GM18951 (cell line): ENCODE data around the gene GNG13.

Source experiments
- POLR2A ChIP-seq: IDR thresholded peaks from 4 replicates; pipeline ENCODE4 v1.6.1; 2011; ENCODE audit warnings: mild to moderate bottlenecking; ENCODE audit not compliant: insufficient read length, insufficient read depth; ENCODE audit errors: extremely low read depth
- in situ Hi-C: fragments of 300-500 bp; cut with MboI; formaldehyde crosslinking; loops from one replicate; pipeline ENCODE4 v1.12.0; 2022; ENCODE audit warnings: low sequenced_read_pairs, mixed read lengths, inconsistent platforms; ENCODE audit not compliant: unreplicated experiment

Gene GNG13

DNA sequence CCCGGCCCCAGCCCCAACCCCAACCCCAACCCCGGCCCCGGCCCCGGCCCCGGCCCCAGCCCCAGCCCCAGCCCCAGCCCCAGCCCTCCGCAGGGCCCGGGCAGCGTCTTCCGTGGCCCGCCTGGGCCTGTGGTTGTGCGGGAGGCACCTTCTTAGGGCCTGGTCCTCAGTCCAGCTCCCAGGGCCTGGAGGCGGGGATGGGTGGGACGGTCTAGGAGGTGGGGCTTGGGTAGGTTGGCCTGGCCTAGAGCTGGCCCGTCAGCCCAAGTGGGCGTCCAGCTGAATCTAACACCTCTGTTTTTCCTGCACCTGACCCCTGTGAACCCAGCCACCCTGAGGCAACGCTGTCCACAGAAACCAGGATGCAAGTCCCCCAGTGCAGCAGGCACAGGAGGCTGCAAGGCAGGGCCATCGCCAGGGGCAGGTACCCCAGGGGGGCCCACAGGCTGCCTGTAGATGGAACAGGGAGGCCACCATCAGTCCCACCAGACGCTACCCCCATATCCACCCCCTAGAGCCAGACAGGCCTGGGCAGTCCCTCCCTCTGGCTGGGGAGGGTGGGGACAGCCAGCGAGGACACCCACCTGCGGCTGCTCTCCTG, 31.2 kb downstream of the GNG13 start:
- in situ Hi-C loops, result no loop called here
- TF ChIP-seq POLR2A, result no peak

DNA sequence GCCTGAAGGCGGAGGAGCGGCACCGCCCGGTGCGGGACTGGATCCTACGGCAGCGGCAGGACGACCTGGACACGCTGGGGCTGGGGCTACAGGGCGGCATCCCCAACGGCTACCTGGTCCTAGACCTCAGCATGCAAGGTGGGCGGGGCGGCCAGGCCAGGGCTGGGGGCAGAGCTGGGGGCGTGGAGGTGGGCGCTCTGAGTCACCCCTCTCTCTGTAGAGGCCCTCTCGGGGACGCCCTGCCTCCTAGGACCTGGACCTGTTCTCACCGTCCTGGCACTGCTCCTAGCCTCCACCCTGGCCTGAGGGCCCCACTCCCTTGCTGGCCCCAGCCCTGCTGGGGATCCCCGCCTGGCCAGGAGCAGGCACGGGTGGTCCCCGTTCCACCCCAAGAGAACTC, 32.1 kb downstream of the GNG13 start:
- in situ Hi-C loops, result no loop called here
- TF ChIP-seq POLR2A, result no peak

DNA sequence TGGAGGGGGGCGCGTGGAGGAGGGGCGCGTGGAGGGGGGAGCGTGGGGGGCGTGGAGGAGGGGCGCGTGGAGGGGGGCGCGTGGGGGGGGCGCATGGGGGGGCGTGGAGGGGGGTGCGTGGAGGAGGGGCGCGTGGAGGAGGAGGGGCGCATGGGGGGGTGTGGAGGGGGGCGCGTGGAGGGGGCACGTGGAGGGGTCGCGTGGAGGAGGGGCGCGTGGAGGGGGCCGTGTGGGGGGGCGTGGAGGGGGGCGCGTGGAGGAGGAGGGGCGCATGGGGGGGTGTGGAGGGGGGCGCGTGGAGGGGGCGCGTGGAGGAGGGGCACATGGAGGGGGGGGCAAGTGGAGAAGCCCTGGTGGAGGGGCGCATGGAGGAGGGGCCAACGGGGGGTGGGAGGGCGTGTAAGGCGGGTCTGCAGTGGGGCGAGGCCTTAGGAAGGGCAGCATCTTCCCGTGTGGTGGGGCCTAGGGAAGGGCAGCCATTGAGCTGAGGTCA, 32.7 kb downstream of the GNG13 start:
- TF ChIP-seq POLR2A, result no peak
- in situ Hi-C loops, result no loop called here

DNA sequence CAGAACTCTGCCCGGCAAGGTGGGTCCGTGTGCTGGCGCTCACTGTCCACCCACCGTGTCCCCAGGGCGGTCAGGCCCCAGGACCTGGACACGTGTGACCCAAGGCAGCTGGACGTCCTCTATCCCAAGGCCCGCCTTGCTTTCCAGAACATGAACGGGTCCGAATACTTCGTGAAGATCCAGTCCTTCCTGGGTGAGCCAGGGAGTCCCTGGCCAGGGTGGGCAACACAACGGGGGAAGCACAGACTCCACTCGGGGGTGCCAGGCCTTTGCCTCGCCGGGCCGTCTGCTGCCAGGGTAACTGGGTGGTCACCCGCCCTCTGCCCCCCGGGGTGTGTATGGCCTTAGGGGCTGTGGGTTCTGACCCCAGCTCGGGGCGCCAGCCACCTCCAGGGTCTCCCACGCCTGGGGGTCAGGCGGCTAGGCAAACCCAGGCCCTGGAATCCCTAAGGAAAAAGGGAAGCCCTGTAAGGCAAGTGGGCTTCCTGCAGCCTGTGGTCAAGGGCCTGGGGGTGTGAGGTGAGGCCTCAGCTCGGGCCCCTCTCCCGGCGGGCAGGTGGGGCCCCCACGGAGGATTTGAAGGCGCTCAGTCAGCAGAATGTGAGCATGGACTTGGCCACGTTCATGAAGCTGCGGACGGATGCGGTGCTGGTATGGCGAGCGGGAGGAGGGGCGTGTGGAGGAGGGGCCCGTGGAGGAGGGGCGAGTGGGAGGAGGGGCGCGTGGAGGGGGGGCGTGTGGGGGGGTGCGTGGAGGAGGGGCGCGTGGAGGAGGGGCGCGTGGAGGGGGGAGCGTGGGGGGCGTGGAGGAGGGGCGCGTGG, 33.5 kb downstream of the GNG13 start:
- in situ Hi-C loops, result no loop called here
- TF ChIP-seq POLR2A, result no peak

DNA sequence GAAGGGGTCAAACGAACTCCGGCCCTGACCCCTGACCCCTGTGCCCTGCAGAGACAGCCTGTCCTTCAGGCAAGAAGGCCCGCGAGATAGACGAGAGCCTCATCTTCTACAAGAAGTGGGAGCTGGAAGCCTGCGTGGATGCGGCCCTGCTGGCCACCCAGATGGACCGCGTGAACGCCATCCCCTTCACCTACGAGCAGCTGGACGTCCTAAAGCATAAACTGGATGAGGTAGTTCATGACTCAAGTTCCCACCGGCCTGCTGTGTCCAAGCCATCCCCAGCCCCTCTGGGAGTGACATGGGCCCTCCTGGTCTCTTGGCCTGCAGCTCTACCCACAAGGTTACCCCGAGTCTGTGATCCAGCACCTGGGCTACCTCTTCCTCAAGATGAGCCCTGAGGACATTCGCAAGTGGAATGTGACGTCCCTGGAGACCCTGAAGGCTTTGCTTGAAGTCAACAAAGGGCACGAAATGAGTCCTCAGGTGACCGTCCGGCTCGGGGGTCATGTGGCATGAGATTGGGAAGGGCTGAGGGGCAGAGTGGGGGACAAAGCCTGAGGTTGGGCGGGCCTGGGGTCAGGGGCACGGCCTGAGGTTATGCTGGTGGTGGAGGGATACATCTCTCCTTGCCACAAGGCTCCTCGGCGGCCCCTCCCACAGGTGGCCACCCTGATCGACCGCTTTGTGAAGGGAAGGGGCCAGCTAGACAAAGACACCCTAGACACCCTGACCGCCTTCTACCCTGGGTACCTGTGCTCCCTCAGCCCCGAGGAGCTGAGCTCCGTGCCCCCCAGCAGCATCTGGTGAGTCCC, 34.3 kb downstream of the GNG13 start:
- in situ Hi-C loops, result no loop called here

DNA sequence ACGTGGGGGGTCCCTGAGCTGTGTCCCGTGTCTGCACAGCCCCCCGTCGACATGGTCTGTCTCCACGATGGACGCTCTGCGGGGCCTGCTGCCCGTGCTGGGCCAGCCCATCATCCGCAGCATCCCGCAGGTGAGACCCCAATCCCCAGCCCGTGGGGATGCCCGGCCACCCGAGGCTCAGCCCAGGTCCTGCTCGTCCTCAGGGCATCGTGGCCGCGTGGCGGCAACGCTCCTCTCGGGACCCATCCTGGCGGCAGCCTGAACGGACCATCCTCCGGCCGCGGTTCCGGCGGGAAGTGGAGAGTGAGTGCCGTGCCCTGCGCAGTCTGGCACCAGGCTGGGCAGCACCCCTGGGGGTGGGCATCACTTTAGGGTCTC, 35.1 kb downstream of the GNG13 start:
- in situ Hi-C loops, result no loop called here

More for the DNA sequence above, 34.3 kb downstream of the GNG13 start:
- no peak for TF ChIP-seq POLR2A

DNA sequence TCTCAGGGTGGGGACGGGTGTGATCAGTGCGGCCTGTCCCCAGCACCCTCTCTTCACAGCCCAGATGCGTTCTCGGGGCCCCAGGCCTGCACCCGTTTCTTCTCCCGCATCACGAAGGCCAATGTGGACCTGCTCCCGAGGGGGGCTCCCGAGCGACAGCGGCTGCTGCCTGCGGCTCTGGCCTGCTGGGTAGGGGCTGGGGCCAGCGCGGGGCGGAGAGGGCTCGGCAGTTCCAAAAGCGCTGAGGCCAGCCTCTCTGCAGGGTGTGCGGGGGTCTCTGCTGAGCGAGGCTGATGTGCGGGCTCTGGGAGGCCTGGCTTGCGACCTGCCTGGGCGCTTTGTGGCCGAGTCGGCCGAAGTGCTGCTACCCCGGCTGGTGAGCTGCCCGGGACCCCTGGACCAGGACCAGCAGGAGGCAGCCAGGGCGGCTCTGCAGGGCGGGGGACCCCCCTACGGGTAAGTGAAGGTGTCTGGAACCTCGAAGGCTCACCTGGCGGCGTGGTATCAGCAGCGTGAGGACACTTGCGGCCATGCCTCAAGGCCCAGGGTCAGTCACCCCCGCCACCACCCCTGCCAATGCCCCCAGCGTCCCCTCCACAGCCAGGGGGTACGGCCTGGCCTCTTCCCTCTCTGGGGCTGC, 35.6 kb downstream of the GNG13 start:
- in situ Hi-C loops, result no loop called here
- no peak for TF ChIP-seq POLR2A

More for the DNA sequence above, 35.1 kb downstream of the GNG13 start:
- no peak for TF ChIP-seq POLR2A

DNA sequence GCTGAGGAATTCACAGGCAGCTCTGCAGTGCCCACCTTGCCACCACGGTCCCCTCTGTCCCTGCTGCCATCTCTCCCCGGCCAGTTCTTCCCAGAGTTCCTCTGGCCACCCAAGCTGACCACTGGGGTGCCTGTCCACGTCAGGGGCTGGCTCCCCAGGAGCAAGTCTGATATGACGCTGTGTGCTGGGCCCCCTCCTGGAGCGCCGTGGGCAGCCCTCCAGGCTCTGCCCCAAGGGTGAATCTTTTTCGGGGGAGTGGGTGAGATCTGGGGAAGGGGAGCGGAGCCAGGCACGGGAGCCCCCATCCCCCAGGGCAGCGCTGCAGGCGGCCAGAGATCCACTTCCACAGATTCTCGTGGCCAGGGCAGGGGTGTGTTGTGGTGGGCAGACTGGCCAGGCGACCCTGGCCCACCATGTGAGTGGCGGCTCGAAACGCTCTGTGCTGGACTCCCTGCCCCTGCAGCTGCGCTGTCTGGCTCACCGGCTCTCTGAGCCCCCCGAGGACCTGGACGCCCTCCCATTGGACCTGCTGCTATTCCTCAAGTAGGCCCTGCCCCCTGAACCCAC, 36.3 kb downstream of the GNG13 start:
- in situ Hi-C loops, result no loop called here
- no peak for TF ChIP-seq POLR2A

DNA sequence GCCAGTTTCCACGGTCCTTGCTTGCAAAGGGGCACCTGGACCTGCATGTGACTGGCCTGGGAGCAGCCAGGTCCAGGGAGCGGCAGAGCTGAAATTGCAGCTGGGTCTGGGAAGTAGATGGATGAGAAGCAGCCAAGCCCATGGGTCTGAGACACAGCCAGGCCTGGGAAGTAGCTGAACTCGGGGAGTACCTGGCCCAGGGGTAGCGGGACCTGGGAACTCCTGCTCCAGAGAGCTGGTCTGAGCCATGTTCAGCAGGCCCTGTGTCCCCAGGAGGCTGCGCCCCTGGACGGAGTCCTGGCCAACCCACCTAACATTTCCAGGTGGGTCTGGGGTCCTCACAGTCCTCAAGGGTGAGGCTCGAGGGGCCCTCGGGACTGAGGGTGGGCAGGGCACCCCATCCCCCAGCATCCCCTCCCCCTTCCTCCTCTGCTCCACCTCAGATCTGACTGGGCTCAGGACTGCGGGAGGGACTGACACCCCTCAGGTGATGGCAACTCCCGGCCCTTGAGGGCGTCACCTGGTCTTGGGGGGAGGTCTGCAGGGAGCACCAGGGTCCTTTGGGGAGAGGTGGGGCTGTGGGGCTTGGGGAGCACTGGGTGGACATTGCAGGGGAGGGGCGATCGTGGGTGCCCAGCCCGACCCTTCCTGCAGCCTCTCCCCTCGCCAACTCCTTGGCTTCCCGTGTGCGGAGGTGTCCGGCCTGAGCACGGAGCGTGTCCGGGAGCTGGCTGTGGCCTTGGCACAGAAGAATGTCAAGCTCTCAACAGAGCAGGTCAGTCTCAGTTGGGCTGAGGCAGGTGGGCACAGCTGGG, 37.0 kb downstream of the GNG13 start:
- no peak for TF ChIP-seq POLR2A
- in situ Hi-C loops, result no loop called here

DNA sequence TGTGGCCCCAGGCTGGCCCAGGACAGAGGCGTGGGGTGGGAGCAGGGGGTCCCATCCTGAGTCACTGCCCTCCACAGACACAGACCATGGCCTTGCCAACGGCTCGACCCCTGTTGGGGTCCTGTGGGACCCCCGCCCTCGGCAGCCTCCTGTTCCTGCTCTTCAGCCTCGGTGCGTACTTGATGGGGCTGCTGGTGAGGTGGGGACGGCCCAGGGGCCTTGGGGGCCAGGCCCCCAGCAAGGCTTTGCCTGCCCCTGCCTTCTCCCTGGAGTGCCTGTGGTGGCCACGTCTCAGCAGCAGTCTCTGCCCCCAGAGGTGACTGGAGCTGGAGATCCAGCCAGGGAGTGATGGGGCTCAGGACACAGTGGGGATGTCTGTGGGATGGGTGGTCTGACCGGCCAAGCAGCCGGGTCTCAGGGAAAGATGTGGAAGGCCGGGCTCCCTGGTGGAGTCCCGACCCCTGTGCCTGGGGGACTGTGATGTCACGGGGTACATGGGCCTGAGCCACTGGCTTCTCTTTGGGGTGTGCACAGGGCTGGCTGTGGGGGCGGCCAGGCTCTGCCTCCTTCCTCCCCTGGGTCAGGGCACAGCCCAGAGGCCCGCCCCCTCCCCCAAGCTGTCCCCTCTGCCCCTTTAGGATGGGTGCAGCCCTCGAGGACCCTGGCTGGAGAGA, 37.8 kb downstream of the GNG13 start:
- in situ Hi-C loops, result no loop called here
- TF ChIP-seq POLR2A, result no peak
